Amniotic epithelial cell (primary cell): ENCODE measurements around the gene TNFRSF18.
"Not testable (repeated sequence)": the region's sequence is repeated elsewhere in the genome, so short reads cannot be mapped to it uniquely, and the experiment has no call there.

Experiments
- DNase-seq: peaks from one replicate; pipeline ENCODE4 v3.0.0-alpha.2; 2010; ENCODE audit warnings: low read depth

TNFRSF18 gene

GRCh38 chr1:1177452-1178206 is 28.8 kb downstream of the TNFRSF18 start:
- DNase-seq = no peak

- DNase-seq = no peak
Measured at GRCh38 chr1:1176931-1177330, 29.5 kb downstream of the TNFRSF18 start.

- not testable (repeated sequence) for DNase-seq
Measured at GRCh38 chr1:1176063-1176761, 30.2 kb downstream of the TNFRSF18 start.

GRCh38 chr1:1175221-1176062 is 30.9 kb downstream of the TNFRSF18 start:
- DNase-seq = no peak

GRCh38 chr1:1173793-1174415 is 32.5 kb downstream of the TNFRSF18 start, which contains the start of gene TTLL10:
Gene TTLL10, plus strand, starts transcription at chr1:1173880. Its CDS starts 5,336 bp downstream, at chr1:1179216.
- DNase-seq = no peak

- no peak for DNase-seq
Measured at GRCh38 chr1:1173061-1173792, 33.2 kb downstream of the TNFRSF18 start.

- no peak for DNase-seq
Measured at GRCh38 chr1:1171546-1172340, 34.6 kb downstream of the TNFRSF18 start.

- DNase-seq = no peak
Measured at GRCh38 chr1:1171161-1171545, 35.2 kb downstream of the TNFRSF18 start.

- DNase-seq = peak; percentile 13
Measured at GRCh38 chr1:1170215-1171091, 35.9 kb downstream of the TNFRSF18 start.

- DNase-seq = no peak
Measured at GRCh38 chr1:1169429-1170214, 36.8 kb downstream of the TNFRSF18 start.

- no peak for DNase-seq
Measured at GRCh38 chr1:1168451-1169411, 37.7 kb downstream of the TNFRSF18 start.

- no peak for DNase-seq
Measured at GRCh38 chr1:1167841-1168450, 38.4 kb downstream of the TNFRSF18 start.

GRCh38 chr1:1167398-1167821 is 39.0 kb downstream of the TNFRSF18 start:
- no peak for DNase-seq

- DNase-seq = no peak
Measured at GRCh38 chr1:1166642-1167397, 39.6 kb downstream of the TNFRSF18 start.

GRCh38 chr1:1165900-1166421 is 40.4 kb downstream of the TNFRSF18 start:
- no peak for DNase-seq

GRCh38 chr1:1165485-1165884 is 40.9 kb downstream of the TNFRSF18 start:
- no peak for DNase-seq
